Muscle of back (tissue), 11 donors: Measurements from ENCODE around the gene FLT3LG. TPM values are rescaled to one million over a fixed set of nuclear protein-coding genes. Genes with fewer than 3 reads are reported as not detected.
A peak's percentile ranks its signal among the peaks of the same experiment; 100 is the strongest.
"Not testable (repeated sequence)": the region's sequence is repeated elsewhere in the genome, so short reads cannot be mapped to it uniquely, and the experiment has no call there.

Source experiments
- DNase-seq, 3 donors: peaks; one replicate each; pipeline versions ENCODE4 v3.0.0 to v3.0.0-alpha.2; 2013
- polyA plus RNA-seq, 10 donors: library from polyadenylated mRNA; unstranded; fragments of 120-200 nt; gene quantifications; one replicate each; pipeline ENCODE4 v1.2.1, GENCODE V29; 2013; ENCODE audit not compliant: insufficient read length in 10 of 10

Gene FLT3LG
- polyA plus RNA-seq, 10 donors = 2.2 to 8.1 (median 3.4) TPM

DNA sequence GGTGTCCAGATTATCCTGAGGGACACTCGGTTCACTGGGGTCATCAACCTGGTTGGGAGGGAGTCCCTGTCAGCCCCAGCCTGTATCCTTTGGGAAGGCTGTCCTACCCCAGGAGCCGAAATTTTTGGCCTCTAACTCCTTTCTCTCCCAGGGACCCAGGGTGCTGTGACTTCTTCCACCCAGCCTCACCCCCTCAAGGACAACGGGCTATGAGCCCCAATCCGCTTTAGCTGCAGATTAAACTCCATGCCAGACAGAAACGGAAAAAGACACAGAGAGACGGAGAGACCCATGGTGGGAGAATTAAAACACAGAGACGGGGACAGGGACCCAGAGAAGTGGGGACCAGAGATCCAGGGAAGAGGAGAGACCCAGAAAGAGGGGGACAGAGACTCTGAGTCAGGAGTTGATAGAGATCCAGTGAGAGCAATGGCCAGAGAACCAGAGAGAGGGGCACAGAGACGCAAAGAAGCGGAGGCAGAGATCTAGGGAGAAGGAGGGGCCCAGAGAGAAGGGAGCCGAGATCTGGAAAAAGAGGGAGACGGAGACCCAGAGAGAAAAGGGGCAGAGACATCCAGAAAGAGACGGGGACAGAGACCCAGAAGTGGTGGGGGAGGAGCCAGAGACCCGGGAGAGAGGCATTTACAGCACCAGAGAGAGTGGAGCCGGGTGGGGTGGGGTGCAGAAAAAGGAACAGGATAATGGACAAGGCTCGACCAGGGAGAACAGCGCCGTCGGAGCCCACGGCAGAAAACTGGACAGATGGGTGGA, 33.4 kb upstream of the FLT3LG start:
- no peak for DNase-seq

DNA sequence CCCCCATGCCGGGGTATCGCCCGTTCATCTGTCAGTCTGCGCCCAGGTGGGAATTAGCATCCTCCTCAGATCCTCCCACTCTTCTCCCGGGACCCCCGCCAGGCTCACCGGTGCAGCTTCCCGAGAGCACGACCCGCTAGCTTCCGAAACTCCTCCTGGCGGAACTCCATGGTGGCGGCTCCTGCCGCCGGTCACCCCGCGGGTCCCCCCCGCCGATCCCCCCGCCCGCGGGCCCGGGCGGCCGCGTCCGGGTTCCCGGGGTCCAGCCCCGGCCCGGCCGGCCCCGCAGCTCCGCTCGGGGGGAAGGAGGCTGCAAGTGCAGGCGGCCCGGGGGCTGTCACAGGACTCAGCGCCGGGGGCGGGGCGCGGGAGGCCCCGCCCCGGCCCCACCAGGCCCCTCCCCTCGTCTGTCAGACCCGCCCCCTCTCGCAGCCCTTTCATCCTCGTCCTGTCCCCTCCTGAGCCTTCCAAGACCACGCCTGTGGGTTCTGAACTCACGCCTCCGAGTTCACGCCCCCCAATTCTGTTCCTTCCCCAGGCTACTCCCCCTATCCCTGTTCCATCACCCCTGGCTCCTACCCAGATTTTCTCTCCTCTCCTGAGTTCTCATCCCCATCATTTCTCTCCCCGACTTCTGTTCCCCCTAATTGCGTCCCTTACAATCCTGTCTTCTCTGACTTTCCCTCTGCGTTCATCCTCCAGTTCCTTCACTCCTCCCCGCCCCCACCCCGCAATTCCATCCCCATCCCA, 32.6 kb upstream of the FLT3LG start, which contains the start of gene SLC17A7:
Gene SLC17A7, minus strand, starts transcription at position 318 of the 750 bp plus-strand sequence. Its CDS starts 148 bp downstream, at position 170.
- peak in 2 of 3 donors; percentile 40 to 56 for DNase-seq

DNA sequence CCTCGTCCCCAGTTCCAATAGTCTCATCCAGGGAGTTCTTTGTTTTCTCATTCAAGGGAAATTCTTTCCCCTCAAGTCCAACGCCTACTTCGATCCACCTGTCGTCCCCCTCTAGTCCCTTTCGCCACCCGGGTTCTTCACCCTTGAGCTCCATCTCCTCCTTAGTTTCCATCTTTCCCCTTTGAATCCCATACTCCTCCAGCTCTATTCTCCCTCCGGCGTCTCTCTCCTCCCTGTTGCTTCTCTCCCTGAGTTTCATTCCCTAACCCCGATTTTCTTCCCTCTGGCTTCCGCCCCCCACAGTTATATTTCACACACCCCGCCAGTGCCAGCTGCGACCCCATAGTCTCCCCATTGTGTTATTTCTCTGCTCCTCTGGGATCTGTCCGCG, 32.1 kb upstream of the FLT3LG start:
- peak in 1 of 3 donors; percentile 60 for DNase-seq

GRCh38 chr19:49442354-49442753, 31.7 kb upstream of the FLT3LG start:
- peak in 2 of 3 donors; percentile 27 to 62 for DNase-seq

DNA sequence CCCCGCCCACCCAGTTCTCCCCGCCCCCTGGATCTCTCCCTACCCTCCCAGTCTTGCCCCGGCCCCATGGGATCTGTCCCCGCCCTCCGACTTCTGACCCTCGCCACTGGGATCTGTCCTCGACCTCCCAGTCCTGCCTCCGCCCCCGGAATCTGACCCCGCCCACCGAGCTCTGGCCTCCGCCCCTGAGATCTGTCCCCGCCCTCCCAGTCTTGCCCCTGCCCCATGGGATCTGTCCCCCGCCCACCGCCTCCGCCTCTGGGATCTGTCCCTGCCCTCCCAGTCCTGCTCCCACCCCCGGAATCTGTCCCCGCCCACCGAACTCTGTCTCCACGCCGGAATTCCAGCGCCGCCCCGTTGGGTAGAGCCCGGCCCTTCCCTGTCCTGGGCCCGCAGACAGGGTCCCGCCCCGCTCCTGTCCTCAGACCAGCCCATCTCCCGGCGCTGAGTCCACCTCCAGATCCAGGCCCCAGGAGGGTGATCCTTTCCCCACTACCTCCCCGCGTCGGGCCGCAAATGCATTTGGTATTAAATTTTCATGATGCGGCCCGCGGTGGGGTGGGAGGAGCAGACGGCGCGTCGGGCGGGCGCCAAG, 31.1 kb upstream of the FLT3LG start:
- DNase-seq = peak; percentile 82 to 95 (median 89)

DNA sequence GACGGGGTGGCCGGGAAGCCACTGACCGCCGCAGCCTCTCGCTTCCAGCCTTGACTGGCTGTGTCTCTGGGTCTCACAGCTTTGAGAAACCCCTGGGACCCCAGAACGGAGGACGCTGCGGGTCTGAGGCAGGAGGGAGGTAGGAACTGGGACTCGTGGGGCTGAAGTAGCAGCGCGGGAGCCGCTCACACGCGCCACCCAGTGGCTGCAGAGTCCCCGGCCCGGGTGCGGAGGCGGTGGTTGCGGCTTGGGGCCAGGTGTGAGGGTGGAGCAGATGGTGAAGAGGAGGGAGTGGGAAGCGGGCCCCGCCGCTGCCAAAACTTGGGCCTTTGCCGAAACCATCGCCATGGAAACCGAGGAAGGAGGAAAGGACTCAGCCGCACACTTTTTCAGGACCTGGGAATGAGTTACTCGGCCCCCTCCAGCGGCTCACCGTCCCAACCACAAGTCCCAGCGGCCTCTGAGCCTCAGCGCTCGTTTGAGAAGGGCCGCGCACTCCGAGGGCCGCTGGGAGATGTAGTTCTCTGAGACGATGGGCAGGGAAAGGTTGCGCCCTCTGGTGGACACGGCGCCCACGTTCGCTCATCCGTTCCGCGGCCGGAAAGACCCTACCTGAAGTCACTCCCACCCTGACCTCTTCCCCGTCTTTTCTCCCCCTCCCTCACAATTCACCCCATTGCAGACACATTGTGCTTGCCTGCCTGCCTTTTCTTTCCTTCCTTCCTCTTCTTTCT, 30.5 kb upstream of the FLT3LG start:
- peak; percentile 96 to 99 (median 96) for DNase-seq

DNA sequence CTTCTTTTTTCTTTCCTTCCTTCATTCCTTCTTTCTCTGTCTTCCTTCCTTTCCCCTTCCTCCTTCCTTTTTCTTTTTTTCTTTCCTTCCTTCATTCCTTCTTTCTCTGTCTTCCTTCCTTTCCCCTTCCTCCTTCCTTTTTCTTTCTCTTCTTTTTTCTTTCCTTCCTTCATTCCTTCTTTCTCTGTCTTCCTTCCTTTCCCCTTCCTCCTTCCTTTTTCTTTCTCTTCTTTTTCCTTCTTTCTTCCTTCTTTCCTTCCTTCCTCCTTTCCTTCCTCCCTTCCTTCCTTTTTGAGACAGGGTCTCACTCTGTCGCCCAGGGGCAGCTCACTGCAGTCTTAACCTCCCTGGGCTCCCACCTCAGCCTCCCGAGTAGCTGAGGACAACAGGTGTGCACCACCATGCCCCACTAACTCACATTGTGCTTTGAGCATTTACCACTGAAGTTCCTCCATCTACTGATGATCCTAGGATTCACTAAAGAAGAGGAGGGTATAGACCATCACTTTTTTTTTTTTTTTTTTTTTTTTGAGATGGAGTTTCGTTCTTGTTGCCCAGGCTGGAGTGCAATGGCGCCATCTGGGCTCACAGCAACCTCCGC, 29.8 kb upstream of the FLT3LG start:
- DNase-seq = not testable (repeated sequence)

DNA sequence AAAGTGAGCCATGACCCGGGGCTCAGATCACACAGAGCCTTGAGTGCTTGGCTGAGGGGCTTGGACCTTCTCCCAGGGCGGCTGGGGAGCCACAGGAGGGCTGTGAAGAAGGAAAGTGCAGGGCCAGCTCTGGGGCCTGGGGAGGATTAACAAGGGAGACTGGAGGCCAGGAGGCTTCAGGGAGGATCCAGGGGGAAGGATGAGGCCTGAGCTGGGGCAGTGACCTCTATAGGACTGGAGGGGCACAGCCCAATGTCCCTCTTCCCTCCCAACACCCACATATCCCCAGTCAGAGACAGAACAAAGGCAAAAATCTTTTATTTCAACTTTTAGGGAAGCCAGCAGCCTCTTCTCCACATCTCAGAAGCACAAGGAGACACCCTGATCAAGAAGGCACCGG, 28.0 kb upstream of the FLT3LG start:
- DNase-seq = no peak

GRCh38 chr19:49447485-49448431, 26.3 kb upstream of the FLT3LG start:
- no peak for DNase-seq

DNA sequence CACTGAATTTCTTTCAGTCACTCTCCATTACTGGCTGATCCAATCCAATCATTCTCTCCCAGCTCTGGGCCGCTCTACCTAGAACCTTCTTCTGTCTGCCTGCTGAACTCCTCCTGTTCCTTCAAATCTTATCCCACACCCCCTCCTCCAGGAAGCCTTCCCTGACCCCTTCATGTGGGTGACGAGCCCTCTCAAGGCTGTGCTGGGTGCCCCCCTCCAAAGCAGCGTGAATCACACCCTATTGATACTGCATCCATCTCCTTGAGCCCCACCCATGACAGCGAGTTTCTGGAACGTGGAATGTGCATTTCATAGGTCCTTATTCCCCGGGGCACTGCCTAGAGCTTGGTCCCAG, 25.6 kb upstream of the FLT3LG start:
- DNase-seq = no peak

GRCh38 chr19:49450405-49450804, 23.6 kb upstream of the FLT3LG start:
- no peak for DNase-seq

DNA sequence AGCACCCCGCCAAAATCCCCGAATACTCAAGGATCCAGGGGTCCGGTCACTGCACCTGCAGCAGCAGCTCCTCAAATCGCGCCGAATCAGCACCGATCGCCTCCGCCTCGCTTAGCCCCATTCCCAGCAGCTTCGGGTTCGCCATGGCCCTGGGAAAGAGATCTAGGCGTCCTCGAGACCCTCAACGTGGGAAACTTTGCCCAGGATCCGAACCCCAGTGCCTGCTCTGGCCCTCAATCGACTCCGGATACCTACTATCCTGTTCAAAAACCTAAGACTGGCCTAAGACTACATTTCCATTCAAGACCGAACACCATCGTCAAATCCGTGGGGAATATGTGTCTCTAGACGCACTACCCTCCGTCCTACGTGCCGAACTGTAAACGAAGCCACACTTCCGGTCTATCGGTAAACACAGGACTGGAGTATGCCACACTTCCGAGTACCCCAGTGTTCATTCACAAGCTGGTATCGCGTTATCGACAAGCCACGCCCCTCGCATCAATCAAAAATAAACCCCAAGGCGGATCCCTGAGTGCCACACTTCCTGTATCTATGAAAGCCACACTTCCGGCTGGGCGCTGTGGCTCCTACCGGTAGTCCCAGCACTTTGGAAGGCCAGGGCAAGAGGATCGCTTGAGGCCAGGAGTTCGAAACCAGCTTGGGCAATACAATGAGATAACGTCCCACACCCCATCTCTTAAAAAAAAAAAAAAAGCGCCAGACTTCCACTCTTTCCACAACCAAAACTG, 22.4 kb upstream of the FLT3LG start, which contains the start of gene PIH1D1:
Gene PIH1D1, minus strand, starts transcription at position 385 of the 752 bp plus-strand sequence. Its CDS starts 240 bp downstream, at position 145.
- peak; percentile 97 to 99 (median 98) for DNase-seq

GRCh38 chr19:49453013-49453756, 20.8 kb upstream of the FLT3LG start, which contains the start of gene ALDH16A1:
ALDH16A1 (plus strand) TSS chr19:49453225; CDS start chr19:49453332, 107 bp downstream.
- peak; percentile 98 to 99 (median 98) for DNase-seq

DNA sequence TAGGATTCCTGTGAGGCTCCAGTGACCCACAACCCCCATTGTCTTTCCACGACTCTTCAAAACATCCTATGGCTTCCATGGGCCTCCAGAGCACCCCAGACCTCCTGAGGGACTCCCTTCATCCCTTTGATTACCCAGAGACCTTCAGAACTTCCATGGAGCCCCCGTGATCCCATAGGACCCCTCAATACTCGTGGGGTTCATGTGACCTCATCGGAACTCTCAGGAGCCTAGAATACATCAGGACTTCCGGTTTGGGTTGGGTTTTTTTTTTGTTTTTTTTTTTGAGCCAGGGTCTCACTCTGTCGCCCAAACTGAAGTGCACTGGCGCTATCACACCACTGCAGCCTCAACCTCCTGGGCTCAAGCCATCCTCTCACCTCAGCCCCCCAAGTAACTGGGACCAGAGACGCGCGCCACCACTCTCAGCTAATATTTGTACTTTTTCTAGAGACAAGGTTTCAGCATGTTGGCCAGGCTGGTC, 20.2 kb upstream of the FLT3LG start:
- DNase-seq = no peak

DNA sequence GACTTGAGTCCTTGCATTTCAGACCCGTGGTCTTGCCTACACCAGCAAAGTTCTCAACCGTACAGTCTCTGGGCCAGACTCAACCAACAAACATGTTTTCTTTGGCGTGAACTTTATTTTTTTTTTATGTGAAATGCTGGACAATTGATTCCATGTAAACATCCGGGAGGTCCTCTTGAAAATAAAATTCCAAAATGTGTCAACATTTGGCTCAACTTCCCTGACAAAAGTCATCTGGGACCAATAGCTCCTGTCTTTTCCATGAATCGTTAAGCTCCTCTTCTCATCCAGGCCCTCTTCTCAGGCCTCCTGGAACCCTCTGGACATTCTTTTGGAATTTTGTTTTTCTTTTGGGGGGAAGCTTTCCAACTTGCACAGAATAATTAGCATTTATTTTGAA, 18.2 kb upstream of the FLT3LG start:
- DNase-seq = peak in 2 of 3 donors; percentile 77 to 92

DNA sequence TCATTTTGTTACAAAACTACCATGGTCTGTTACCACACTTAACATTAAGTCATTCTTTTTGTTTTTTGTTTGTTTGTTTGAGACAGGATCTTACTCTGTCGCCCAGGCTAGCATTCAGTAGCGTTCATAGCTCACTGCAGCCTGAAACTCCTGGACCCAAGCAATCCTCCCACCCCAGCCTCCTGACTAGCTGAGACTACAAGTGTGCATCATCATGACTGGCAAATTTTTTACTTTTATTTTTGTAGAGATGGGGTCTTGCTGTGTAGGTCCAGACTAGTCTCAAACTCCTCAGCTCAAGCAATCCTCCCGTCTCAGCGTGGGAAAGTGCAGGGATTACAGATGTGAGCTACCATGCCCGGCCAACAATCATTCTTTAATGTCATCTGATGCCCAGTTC, 17.7 kb upstream of the FLT3LG start:
- peak in 1 of 3 donors; percentile 71 for DNase-seq

DNA sequence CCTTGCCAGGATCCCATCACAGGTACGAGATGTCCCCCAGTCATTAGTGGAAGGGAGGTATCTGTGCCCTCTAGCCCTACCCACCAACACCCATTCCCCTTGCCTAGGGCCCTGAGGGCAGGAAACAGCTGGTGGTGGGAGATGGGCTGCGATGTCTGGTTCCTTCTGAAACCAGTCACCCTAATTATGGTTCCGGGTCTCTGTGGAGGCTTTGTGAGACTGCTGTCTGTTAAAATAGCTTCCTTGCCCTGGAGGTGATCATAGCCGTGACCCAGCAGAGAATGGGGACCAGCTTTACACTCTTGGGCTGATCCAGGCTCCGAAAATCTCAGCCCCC, 15.5 kb upstream of the FLT3LG start:
- no peak for DNase-seq

- DNase-seq = no peak
These were observed 14.6 kb upstream of the FLT3LG start for GRCh38 chr19:49459388-49459787.
